ENCODE measurements around the gene PFN2. TPM values are rescaled to one million over a fixed set of nuclear protein-coding genes. Genes with fewer than 3 reads are reported as not detected.

Gene PFN2
- total RNA-seq, 4 donors from 2014 or later = 96.1 to 114 (median 111) TPM

DNA sequence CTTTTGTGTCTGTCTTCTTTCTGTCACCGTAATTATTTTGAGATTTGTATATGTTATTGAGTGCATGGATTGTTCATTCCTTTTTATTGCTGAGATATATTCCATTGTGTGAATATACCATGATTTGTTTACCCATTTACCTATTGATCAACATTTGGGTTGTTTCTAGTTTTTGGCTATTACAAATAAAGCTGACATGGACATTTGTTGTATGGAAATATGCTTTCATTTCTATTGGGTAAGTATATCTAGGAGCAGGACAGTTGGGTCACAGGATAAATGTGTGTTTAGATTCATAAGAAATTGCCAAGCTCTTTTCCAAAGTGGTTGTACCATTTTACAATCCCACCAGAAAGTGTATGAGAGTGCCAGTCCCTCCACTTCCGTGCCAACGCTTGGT lies 51.2 kb downstream of the PFN2 start:
- H3K4me1 ChIP-seq = no peaks in the 10 kb centered on the region
- no peak for DNase-seq
- no peaks in the 10 kb centered on the region for H3K27me3 ChIP-seq
- no peaks in the 10 kb centered on the region for H3K9me3 ChIP-seq
- H3K36me3 ChIP-seq = peaks cover 7 to 15% of the 10 kb centered on the region in 2 donors
- H3K4me3 ChIP-seq (replicated peaks in 1 of 3) = no peak overlapping the region
- no peak overlapping the region for H3K27ac ChIP-seq
- WGBS, 2 donors = 98 to 99% methylated on average over 3 of the region's 3 CpGs
- TF ChIP-seq POLR2A (IDR thresholded peaks at IDR 0.05) = no peak
- TF ChIP-seq, protein P1, sequence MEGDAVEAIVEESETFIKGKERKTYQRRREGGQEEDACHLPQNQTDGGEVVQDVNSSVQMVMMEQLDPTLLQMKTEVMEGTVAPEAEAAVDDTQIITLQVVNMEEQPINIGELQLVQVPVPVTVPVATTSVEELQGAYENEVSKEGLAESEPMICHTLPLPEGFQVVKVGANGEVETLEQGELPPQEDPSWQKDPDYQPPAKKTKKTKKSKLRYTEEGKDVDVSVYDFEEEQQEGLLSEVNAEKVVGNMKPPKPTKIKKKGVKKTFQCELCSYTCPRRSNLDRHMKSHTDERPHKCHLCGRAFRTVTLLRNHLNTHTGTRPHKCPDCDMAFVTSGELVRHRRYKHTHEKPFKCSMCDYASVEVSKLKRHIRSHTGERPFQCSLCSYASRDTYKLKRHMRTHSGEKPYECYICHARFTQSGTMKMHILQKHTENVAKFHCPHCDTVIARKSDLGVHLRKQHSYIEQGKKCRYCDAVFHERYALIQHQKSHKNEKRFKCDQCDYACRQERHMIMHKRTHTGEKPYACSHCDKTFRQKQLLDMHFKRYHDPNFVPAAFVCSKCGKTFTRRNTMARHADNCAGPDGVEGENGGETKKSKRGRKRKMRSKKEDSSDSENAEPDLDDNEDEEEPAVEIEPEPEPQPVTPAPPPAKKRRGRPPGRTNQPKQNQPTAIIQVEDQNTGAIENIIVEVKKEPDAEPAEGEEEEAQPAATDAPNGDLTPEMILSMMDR (IDR thresholded peaks at IDR 0.05) = no peak
- intact Hi-C loops (cut with DNase I) = no loop called here

GRCh38 chr3:149917124-149917667 lies 53.5 kb downstream of the PFN2 start:
- intact Hi-C loops (cut with DNase I) = no loop called here
- no peak for DNase-seq
- no peaks in the 10 kb centered on the region for H3K27me3 ChIP-seq
- no peaks in the 10 kb centered on the region for H3K9me3 ChIP-seq
- no peak overlapping the region for H3K4me3 ChIP-seq (replicated peaks in 1 of 3)
- no peak overlapping the region for H3K27ac ChIP-seq
- WGBS, 2 donors = 90% methylated on average over 5 of the region's 5 CpGs
- no peaks in the 10 kb centered on the region for H3K4me1 ChIP-seq
- TF ChIP-seq, protein P1 (IDR thresholded peaks at IDR 0.05) = no peak
- no peak for TF ChIP-seq POLR2A (IDR thresholded peaks at IDR 0.05)
- H3K36me3 ChIP-seq = peaks cover 4 to 11% of the 10 kb centered on the region in 2 donors

Small RNA genes within 50 kb of the gene (small RNA-seq; reads per million reads assigned to genes)
- gene RNU6-720P = not detected

Other genes starting within 250 kb of the PFN2 start
- gene COMMD2, start 218.4 kb downstream of the PFN2 start, total RNA-seq = 10 to 100 TPM; 36.4 to 56.5 (median 45.6) TPM
- not detected for gene ANKUB1, start 178.3 kb downstream of the PFN2 start, total RNA-seq
- 100 to 1,000 TPM; 106 to 161 (median 127) TPM for gene RNF13, start 157.7 kb downstream of the PFN2 start, total RNA-seq